Measurements from ENCODE around the gene PIP5K1A.

GRCh38 chr1:151156515-151156819, 41.9 kb upstream of the PIP5K1A start, which contains the start of gene TNFAIP8L2:
- TF ChIP-seq CTCF (IDR thresholded peaks at IDR 0.05; ENCODE audit: control extremely low read depth in 1 of 3, insufficient read depth in 1 of 3, low read depth in 1 of 3, low read length in 3 of 3) (no peak), BRCA1 (IDR thresholded peaks at IDR 0.05; ENCODE audit: low read depth, low read length) (no peak), SIX5 (IDR thresholded peaks at IDR 0.05; ENCODE audit: low read depth, low read length) (no peak), POLR2A (IDR thresholded peaks at IDR 0.05; ENCODE audit: control extremely low read depth in 1 of 2, low read depth in 2 of 2, low read length in 2 of 2) (no peak), CREB1 (IDR thresholded peaks at IDR 0.05) (no peak)

Measured in H1 (cell line).